Stimulated activated CD8-positive, alpha-beta memory T cell treated with anti-CD3 and anti-CD28 coated beads, Interleukin-4, amount 100 ng/mL, for 48 hours (primary cell): ENCODE data around the gene KCNAB1.
A peak's percentile ranks its signal among the peaks of the same experiment; 100 is the strongest.

Source experiments
- DNase-seq: peaks from one replicate; pipeline ENCODE4 v3.0.0-alpha.2; 2020

Gene KCNAB1

DNA sequence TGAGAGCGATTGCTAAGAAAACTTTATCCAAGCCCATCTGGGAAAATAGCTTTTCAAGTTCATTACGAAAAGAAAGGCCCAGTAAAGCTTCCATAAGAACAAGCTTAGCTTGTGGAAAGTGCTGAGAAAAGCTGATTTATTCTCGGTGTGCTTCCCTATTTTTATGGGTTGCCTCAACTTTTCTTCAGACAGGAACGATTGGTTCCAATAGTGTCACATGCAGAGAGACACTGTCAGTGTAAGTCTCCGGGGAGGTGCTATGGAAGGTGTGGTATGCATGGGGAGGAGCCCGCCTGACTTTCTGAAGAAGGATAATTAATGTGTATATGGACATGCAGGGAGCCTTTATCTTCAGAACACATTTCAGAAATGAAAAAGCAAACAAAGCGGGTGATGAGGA is 257.3 kb downstream of the KCNAB1 start:
- no peak for DNase-seq

- DNase-seq: no peak
Observed at GRCh38 chr3:156378871-156379270, 258.5 kb downstream of the KCNAB1 start.

GRCh38 chr3:156379327-156379726 is 258.9 kb downstream of the KCNAB1 start:
- no peak for DNase-seq

DNA sequence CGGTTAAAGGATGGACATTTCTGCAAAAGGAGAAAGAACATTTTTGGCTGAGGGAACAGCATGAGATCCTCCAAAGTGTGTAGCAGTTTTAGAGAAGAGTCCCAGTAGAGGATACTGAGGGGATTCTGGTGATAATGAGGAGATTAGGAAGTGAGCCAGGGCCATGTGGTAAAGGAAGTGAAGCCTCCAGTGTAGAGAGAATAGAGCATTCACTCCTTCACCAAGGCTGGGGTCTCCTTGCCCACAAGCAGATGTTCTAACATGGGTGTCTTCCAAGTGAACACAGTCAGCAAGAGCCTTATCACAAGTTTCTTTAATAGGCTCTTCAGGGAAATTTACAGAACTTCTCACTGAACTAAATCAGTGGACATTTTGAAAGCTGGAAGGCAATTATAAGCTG is 260.9 kb downstream of the KCNAB1 start:
- DNase-seq: no peak

DNA sequence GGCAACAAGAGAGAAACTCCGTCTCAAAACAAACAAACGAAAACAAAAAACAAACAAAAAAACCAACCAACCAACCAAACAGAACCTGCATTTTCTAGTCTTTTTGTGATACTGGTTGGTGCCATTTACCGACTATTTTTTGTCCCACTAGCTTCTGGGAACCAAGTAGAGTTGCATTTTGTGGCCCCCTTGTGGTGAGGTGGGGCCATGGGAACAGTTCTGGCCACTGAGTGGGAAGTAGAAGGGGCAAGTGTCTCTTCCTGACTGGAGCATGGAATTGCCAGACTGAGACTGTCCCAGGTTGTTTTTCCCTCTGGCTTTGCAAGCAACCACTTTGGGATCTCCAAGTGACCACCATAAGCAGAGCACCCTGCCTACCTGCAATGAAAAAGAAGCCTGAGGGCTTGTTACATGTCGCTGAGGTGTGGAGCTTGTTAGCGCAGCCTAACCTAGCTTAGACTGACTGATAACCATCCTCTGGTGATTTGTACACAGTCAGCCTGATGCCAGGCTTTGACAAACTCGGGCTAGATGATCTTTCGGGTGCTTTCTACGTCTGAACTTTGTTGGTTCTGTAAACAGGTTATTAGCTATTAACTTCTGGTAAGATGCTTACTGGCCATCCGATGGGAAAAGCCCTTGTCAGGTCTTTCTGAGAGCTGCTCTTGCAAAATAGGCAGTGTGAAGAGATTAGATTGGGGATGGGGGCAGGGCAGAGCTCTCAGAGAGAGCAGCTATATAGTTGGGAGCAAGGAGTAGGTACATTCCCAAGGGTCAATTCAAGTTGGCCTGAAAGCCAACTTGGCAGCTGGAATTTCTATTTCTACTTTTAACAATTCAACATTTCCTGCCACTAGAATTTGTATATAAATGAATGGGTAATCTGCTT is 262.3 kb downstream of the KCNAB1 start:
- DNase-seq: peak; percentile 42

- DNase-seq: no peak
Observed at GRCh38 chr3:156383441-156384025, 263.2 kb downstream of the KCNAB1 start.

DNA sequence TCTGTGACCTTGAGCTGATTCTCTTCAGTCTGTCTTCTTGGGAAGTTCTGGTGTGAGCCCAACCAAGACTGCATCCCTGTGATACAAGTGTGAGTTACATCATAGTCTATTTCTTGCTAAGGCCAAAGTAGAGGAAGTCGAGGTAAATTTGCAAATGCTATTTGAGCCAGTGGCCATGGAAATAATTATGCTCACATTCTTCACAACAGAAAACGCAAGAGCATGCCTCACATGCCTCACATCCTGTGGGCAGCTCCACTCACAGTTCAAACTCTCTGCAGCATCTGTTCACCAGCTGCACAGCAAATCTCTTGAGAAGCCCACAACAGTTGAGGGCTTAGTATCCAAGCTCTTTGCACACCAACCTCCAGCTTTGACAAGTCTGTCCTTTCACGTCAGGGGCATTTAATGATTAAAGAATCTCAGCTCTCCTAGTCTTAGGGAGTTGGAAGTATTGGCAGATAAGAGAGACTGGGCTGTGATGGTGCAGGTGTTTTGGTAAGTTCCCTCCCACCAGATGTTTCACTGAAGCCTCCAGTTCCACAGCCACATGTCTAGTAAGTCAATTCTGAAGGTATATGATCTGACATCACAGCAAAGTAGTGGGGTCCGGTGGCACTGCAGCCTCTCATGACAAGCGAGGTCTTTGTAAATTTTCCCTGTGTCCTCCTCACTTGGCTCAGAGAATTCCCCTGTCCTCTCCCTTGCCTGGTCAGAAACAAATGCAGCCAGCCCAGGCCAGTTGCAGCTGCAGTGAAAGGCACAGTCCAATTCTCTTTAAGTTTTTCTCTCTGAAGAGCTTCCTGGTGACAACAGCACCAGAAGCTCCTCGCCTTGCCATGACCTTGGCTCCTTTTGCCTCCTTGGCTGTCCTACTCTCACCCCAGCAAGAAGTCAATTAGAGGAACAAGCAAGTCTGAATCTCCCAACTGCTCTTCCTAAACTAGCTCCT is 268.4 kb downstream of the KCNAB1 start:
- DNase-seq: no peak

GRCh38 chr3:156389449-156389950 is 269.1 kb downstream of the KCNAB1 start:
- no peak for DNase-seq

DNA sequence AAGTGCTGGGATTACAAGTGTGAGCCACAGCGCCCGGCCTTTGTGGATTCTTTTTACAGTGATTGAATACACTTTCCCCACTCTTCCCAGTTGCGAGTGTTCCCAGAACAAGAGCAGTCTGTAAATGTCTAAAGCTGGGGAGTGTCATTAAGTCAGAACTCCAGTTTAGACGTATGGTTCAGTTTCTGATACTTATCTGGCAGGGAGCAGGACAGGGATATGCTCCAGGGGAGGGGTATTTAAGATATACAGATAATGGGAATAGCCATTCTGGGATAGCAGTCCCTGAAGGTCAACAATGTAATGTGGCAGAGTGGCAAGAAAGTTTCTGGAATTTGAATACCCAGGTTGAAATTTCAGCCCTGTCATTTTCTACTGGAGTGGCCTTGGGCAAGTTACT is 270.5 kb downstream of the KCNAB1 start:
- no peak for DNase-seq

DNA sequence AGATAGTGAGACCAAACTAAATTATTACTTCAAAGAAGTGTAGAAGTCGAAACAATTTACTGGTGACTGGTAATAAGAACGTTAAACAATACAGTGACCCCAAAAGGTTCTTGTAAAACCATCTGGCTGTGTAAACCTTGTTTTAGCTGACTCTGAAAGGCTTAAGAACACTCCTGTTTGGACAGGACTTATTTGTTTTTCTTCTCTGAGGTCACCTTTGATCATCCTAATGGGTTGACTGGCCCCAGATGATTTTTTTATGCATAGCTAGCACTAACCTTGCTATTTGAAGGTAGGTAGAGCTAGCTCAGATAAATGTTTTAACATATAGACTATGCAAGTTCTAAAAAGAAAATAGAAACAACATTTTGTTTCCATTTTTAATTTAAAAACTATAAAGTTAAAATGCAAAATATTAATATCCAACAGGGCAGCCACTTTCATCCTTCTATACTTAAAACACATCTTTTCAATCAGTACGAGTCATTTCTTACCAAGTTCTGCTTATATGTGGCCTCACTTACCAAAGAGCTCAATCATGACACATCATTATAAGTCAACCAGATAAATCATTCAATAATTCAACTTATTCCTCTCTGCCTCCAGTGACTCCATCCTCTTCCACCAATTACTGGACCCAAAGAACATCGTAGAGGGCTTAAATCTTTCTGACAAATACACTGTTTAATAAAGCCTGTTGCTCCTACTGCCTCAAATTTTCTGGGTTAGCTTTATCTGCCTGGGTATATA is 275.8 kb downstream of the KCNAB1 start:
- no peak for DNase-seq

DNA sequence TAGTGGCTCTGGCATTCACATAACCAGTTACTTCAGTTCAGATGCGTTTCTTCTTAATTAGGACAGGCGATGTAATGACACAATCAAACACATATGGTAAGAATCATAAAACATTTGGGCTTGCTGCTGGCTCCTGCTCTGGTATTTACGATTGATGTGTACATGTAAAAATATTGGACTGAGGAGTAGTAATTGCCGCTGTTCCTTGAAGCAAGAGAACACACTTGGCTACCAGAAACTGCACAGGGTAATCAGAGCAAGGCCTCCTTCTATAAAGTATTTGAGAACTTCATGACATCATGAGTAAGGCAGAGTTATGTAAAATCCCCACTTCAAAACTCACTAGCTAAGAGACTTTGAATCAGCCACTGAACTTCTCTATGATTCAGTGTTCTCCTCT is 276.5 kb downstream of the KCNAB1 start:
- no peak for DNase-seq

GRCh38 chr3:156397534-156397933 is 277.2 kb downstream of the KCNAB1 start:
- DNase-seq: no peak

DNA sequence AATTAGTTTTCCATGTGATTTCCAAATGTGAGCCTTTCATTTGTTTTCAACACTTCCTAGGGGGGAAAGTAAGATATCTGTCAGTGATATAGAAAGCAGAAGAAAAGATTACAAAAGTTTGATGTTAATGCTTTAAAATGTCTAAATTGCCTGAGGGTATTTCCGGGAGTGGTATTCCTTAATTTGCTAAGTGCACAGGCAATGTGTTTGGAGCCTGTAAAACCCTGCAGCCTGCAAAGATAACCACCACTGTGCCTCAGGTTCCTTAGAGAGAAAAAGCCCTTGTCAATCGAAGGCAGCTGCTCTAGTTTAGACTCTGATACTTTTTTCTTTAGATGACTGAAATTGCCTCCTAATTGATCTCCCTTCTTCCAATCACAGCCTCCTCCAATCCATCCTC is 279.7 kb downstream of the KCNAB1 start:
- DNase-seq: no peak

DNA sequence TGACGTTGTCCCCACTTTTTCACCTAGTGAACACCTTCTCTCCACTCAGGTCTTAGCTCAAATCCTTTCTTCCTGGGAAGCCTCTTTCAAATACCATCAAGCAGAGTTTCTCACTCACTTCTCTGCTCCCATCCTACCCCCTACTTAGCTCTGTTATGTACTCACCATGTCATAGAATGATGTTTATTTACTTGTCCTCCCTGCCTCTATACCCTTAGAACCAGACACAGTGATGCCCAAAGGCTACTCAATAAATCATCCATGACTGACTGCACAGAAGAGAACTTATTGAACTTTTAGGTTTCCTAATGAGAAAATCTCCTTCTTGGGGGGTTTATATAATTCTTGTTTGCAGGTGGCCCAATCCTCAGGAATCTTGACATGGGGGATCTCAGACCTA is 280.4 kb downstream of the KCNAB1 start:
- DNase-seq: no peak

DNA sequence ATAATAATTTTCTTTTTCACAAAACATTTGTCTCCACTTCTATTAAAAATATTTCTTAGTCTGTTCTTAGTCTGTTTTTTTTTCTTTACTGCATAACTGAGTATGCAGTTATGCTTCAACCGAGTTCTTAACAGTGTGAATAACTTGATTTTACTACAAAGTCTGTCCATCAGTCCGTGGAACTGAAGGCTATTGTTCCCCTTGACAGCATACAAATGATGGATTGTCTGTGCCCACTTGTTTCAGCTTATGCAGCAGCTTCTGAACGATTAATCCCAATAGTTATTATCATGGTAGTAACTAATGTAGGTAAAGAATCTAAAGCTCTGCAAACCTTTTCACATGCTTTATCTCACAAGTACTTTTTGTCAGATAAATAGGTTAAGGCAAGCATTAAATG is 283.8 kb downstream of the KCNAB1 start:
- no peak for DNase-seq

DNA sequence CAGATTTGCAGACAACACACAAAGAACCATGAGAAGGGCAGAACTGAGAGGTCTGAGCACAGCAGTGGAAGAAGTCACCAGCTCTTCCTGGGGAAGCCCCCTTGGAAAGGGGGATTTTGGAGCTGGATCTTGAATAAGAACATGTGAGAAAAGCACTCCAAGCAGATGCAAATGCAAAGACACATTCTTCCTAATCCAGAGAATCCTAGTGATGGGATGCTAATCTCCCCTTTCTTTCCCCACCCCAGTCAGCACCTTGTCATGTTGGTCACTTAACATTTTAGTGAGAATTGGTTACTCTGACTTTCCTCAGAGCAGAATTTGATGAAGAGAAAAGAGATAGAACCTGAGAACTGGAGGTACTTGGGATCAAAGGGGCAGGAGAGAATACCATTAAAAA is 286.0 kb downstream of the KCNAB1 start:
- no peak for DNase-seq

DNA sequence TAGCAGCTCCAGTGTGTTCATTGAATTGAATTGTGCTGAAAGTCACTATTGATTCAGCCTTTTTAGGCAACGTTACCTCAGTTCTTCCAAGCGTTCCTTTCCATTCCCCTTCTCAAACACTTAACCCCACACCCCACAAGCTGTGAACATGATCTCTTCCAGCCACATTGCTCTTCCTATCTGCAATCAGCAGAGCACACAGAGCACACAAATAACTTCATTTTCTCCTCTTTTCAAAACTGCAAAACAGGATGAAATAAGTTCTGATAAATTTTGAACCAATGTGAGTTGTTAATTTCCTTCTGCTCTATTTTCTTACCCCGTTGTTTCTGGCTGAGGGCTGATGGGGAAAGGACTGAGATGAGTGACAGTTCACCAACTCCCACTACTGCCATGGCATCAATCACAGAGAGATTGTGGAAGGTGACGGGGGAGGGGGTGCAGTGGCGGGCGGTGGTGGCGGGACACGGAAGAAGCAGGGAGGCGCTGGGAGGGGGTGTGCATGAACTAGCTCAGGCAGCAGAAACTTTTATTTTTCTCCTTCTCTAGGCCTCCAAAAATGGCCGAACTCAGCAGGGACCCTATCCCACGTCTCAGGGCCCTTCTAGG is 287.3 kb downstream of the KCNAB1 start:
- DNase-seq: no peak

- no peak for DNase-seq
Observed at GRCh38 chr3:156409694-156410093, 289.3 kb downstream of the KCNAB1 start.

DNA sequence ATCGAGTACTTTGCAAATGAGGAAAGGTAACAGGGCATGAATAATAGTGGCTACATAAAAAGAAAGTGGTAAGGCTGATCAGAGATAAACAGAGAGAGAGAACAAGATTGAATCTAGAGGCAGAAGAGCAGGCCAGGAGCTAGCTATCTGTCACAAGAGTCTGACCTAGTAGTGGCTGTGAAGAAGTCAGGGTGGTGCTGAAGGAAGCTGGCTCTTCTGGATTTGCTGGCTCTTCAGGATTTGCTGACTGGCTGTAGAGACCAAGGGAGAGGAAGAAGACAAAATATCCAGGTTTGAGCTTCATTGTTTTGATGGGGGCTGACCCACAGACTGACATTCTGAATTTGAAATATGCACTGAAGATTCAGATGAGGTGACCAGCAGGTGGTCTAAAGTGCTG is 292.2 kb downstream of the KCNAB1 start:
- DNase-seq: no peak

DNA sequence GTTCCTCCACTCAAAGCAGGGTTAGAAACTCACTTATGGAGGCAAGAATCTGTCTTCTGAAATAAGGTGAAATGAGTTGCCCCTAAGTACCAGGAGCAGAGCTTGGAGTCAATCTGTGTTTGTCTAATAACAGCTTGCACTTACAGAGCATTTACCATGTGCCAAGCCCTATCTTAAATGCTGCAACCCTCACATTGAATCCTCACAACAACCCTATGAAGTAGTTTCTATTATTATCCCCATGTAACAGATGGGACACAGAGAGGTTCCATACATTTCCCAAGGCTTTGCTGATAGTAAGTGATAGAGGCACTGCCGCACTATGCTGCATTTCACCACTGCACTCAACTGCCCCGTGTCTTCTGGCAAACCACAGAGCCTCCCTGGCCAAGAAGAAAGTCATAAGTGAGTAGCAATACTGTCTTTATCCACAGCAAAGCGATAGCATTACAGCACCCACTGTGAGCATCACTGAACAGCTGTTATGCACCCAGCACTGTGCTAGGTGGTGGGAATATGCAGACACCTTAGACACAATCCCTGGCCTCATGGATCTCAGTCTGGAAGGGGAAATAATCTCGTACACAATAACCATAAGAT is 293.0 kb downstream of the KCNAB1 start:
- no peak for DNase-seq

- no peak for DNase-seq
Observed at GRCh38 chr3:156416846-156417558, 296.6 kb downstream of the KCNAB1 start.
